PC-9 (cell line): Measurements from ENCODE around the gene FPR1.

Source experiments
- EZH2 ChIP-seq: fragments of 200-600 bp; sonication (generic); IDR thresholded peaks from 2 replicates; pipeline ENCODE4 v1.8.0; 2017; ENCODE audit warnings: antibody characterized with exemption, low read depth
- TF ChIP-seq, protein P1 (sequence below): fragments of 200-600 bp; sonication (generic); conservative IDR thresholded peaks from 2 replicates; pipeline ENCODE4 v1.6.1; 2017; ENCODE audit warnings: mixed run types, antibody characterized with exemption, mild to moderate bottlenecking, moderate library complexity

DNA sequence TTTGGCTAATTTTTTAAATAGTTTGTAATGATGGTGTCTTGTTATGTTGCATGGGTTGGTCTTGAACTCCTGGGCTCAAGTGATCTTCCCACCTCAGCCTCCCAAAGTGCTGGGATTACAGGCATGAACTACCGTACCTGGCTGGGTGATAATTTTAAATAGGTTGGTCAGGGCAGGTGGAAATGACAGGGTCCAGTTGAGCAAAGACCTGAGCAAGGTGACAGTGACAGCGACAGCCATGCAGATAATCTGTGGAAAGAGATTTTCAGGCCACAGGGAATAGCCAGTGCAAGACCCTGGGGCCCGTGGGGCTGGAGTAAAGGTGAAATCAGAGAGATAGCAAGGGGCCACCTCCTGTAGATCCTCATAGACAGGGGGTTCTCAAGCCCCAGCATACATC is 55.1 kb downstream of the FPR1 start:
- TF ChIP-seq, protein P1, sequence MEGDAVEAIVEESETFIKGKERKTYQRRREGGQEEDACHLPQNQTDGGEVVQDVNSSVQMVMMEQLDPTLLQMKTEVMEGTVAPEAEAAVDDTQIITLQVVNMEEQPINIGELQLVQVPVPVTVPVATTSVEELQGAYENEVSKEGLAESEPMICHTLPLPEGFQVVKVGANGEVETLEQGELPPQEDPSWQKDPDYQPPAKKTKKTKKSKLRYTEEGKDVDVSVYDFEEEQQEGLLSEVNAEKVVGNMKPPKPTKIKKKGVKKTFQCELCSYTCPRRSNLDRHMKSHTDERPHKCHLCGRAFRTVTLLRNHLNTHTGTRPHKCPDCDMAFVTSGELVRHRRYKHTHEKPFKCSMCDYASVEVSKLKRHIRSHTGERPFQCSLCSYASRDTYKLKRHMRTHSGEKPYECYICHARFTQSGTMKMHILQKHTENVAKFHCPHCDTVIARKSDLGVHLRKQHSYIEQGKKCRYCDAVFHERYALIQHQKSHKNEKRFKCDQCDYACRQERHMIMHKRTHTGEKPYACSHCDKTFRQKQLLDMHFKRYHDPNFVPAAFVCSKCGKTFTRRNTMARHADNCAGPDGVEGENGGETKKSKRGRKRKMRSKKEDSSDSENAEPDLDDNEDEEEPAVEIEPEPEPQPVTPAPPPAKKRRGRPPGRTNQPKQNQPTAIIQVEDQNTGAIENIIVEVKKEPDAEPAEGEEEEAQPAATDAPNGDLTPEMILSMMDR = no peak
- no peak for TF ChIP-seq EZH2
